HL-60 (cell line): ENCODE results near the gene KCTD11.

Source experiments
- DNase-seq, 2 experiments: peaks; one replicate each; pipeline ENCODE4 v3.0.0-alpha.2; 2010 to 2020; ENCODE audit warnings: low read depth in 1 of 2, low spot score in 1 of 2
- H3K27ac ChIP-seq: fragments of 250-450 bp; sonication (Bioruptor Pico); replicated peaks from 2 replicates; pipeline ENCODE4 v1.5.1; 2020; ENCODE audit warnings: mild to moderate bottlenecking, moderate library complexity
- H3K27me3 ChIP-seq: fragments of 250-450 bp; sonication (Bioruptor Pico); 2 replicates; pipeline ENCODE4 v1.5.1; 2021; ENCODE audit warnings: mild to moderate bottlenecking, moderate library complexity; ENCODE audit not compliant: insufficient read depth, poor library complexity, severe bottlenecking
- H3K4me3 ChIP-seq: replicated peaks from 2 replicates; pipeline ENCODE4 v1.5.1; 2011; ENCODE audit warnings: mild to moderate bottlenecking, control low read depth, low read length; ENCODE audit not compliant: insufficient read depth
- CTCF ChIP-seq: IDR thresholded peaks from one replicate; pipeline ENCODE4 v1.5.1; 2011; ENCODE audit warnings: low read length, control low read depth, inconsistent platforms; ENCODE audit not compliant: insufficient read depth
- POLR2AphosphoS5 ChIP-seq: IDR thresholded peaks from 2 replicates; pipeline ENCODE4 v1.6.1; 2012; ENCODE audit warnings: low read depth
- TF ChIP-seq, protein P1 (sequence below): IDR thresholded peaks from 2 replicates; pipeline ENCODE4 v1.6.1; 2012; ENCODE audit warnings: low read depth; ENCODE audit not compliant: insufficient replicate concordance

KCTD11 gene

GRCh38 chr17:7403977-7404736, 52.2 kb downstream of the KCTD11 start, which contains the start of gene TMEM256:
TMEM256 (minus strand) TSS chr17:7404097; CDS start chr17:7404084, 13 bp downstream.
- TF ChIP-seq CTCF, result no peak
- TF ChIP-seq, protein P1, sequence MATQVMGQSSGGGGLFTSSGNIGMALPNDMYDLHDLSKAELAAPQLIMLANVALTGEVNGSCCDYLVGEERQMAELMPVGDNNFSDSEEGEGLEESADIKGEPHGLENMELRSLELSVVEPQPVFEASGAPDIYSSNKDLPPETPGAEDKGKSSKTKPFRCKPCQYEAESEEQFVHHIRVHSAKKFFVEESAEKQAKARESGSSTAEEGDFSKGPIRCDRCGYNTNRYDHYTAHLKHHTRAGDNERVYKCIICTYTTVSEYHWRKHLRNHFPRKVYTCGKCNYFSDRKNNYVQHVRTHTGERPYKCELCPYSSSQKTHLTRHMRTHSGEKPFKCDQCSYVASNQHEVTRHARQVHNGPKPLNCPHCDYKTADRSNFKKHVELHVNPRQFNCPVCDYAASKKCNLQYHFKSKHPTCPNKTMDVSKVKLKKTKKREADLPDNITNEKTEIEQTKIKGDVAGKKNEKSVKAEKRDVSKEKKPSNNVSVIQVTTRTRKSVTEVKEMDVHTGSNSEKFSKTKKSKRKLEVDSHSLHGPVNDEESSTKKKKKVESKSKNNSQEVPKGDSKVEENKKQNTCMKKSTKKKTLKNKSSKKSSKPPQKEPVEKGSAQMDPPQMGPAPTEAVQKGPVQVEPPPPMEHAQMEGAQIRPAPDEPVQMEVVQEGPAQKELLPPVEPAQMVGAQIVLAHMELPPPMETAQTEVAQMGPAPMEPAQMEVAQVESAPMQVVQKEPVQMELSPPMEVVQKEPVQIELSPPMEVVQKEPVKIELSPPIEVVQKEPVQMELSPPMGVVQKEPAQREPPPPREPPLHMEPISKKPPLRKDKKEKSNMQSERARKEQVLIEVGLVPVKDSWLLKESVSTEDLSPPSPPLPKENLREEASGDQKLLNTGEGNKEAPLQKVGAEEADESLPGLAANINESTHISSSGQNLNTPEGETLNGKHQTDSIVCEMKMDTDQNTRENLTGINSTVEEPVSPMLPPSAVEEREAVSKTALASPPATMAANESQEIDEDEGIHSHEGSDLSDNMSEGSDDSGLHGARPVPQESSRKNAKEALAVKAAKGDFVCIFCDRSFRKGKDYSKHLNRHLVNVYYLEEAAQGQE, result no peak
- TF ChIP-seq POLR2AphosphoS5, result 0 out of 2 replicates have a peak, but pooled peaks have one; percentile 15
- Histone ChIP-seq H3K4me3 (peak within 1 kb of the TSS; percentile 62), H3K27ac (peak within 1 kb of the TSS; percentile 64), H3K27me3 (peaks cover 2% of the 10 kb centered on the region)
- peak; percentile 77 to 93 for DNase-seq
